PC-3 (cell line): ENCODE results near the gene NPSR1. TPM values are rescaled to one million over a fixed set of nuclear protein-coding genes. Genes with fewer than 3 reads are reported as not detected.
"Not testable (repeated sequence)": the region's sequence is repeated elsewhere in the genome, so short reads cannot be mapped to it uniquely, and the experiment has no call there.

ENCODE experiments used
- ATAC-seq: fragments of 200-7000 bp; cut with Tn5 transposase; 2 replicates; pipeline ENCODE4 v1.9.1; 2020; ENCODE audit warnings: mild to moderate bottlenecking, moderate library complexity
- BruUV-seq: library from RNA; stranded (reverse); fragments of 400-500 nt; replicated peaks from 2 replicates; lab custom pipeline; 2021; lab: Mats Ljungman, UMichigan
- CTCF ChIA-PET: fragments of 300-600 bp; sonication (Branson Sonifier 250); formaldehyde crosslinking; loops from one replicate; lab custom pipeline; 2022; ENCODE audit warnings: antibody characterized with exemption; lab: Charles Lee
- POLR2A ChIA-PET: fragments of 300-600 bp; sonication (Branson Sonifier 250); formaldehyde crosslinking; loops from one replicate; lab custom pipeline; 2022; ENCODE audit warnings: antibody characterized with exemption; ENCODE audit not compliant: unreplicated experiment; lab: Charles Lee
- DNase-seq: peaks from one replicate; pipeline ENCODE4 v3.0.0-alpha.2; 2015
- H2AFZ ChIP-seq: fragments of 300-600 bp; sonication (generic); 2 replicates; pipeline ENCODE4 v1.6.0; 2016; ENCODE audit warnings: antibody characterized with exemption, low read length
- H3F3A ChIP-seq: fragments of 300-600 bp; sonication (generic); one replicate; pipeline ENCODE4 v1.6.0; 2017; ENCODE audit warnings: antibody characterized with exemption, low read length, control low read depth, mild to moderate bottlenecking; ENCODE audit not compliant: unreplicated experiment
- H3K27ac ChIP-seq: fragments of 300-600 bp; sonication (generic); 2 replicates; pipeline ENCODE4 v1.5.1; 2016; ENCODE audit warnings: mild to moderate bottlenecking, low read length
- H3K27me3 ChIP-seq: fragments of 300-600 bp; sonication (generic); 2 replicates; pipeline ENCODE4 v1.6.1; 2016; ENCODE audit warnings: low read length, mixed read lengths
- H3K36me3 ChIP-seq: fragments of 300-600 bp; sonication (generic); 2 replicates; pipeline ENCODE4 v1.6.1; 2016; ENCODE audit warnings: low read depth, mixed run types, low read length, mixed read lengths
- H3K4me1 ChIP-seq: fragments of 300-600 bp; sonication (generic); 2 replicates; pipeline ENCODE4 v1.5.1; 2016; ENCODE audit warnings: low read length; ENCODE audit not compliant: insufficient read depth
- H3K4me2 ChIP-seq: fragments of 300-600 bp; sonication (generic); 2 replicates; pipeline ENCODE4 v1.6.0; 2016; ENCODE audit warnings: low read length
- H3K4me3 ChIP-seq: fragments of 300-600 bp; sonication (generic); 2 replicates; pipeline ENCODE4 v1.5.1; 2016; ENCODE audit warnings: mild to moderate bottlenecking, low read length, mixed read lengths
- H3K79me2 ChIP-seq: fragments of 300-600 bp; sonication (generic); 2 replicates; pipeline ENCODE4 v1.6.1; 2017; ENCODE audit warnings: low read length, mixed read lengths
- H3K9ac ChIP-seq: fragments of 300-600 bp; sonication (generic); 2 replicates; pipeline ENCODE4 v1.6.0; 2016; ENCODE audit warnings: mild to moderate bottlenecking, low read length
- H3K9me2 ChIP-seq: fragments of 300-600 bp; sonication (generic); replicated peaks from 2 replicates; pipeline ENCODE4 v1.6.1; 2016; ENCODE audit warnings: mixed run types, low read length, mixed read lengths
- H3K9me3 ChIP-seq: fragments of 300-600 bp; sonication (generic); 2 replicates; pipeline ENCODE4 v1.6.1; 2016; ENCODE audit warnings: low read length, mixed read lengths
- H4K20me1 ChIP-seq: fragments of 300-600 bp; sonication (generic); 2 replicates; pipeline ENCODE4 v1.6.1; 2016; ENCODE audit warnings: low read length, mixed read lengths
- EZH2 ChIP-seq: fragments of 300-600 bp; sonication (generic); IDR thresholded peaks from one replicate; pipeline ENCODE4 v1.6.1; 2017; ENCODE audit warnings: antibody characterized with exemption, mild to moderate bottlenecking, low read length; ENCODE audit not compliant: unreplicated experiment
- EZH2phosphoT487 ChIP-seq: fragments of 300-600 bp; sonication (generic); IDR thresholded peaks from 2 replicates; pipeline ENCODE4 v1.6.1; 2018; ENCODE audit warnings: mild to moderate bottlenecking, antibody characterized with exemption, low read length, borderline replicate concordance
- intact Hi-C: fragments of 100-400 bp; cut with micrococcal nuclease; formaldehyde crosslinking; loops from 2 replicates; pipeline ENCODE4 v1.9.0; 2023
- total RNA-seq: library from RNA; depleted of rRNA; stranded (reverse); fragments of >200 nt; gene quantifications from 2 replicates; pipeline ENCODE4 v1.2.3, GENCODE V29; 2014
- TF ChIP-seq, protein P1 (sequence below): fragments of 300-600 bp; sonication (generic); conservative IDR thresholded peaks from 2 replicates; pipeline ENCODE4 v1.5.1; 2017; ENCODE audit warnings: antibody characterized with exemption, low read depth, mild to moderate bottlenecking, low read length

The NPSR1 gene
- total RNA-seq, 1 experiment from 2014 or later, result not detected

DNA sequence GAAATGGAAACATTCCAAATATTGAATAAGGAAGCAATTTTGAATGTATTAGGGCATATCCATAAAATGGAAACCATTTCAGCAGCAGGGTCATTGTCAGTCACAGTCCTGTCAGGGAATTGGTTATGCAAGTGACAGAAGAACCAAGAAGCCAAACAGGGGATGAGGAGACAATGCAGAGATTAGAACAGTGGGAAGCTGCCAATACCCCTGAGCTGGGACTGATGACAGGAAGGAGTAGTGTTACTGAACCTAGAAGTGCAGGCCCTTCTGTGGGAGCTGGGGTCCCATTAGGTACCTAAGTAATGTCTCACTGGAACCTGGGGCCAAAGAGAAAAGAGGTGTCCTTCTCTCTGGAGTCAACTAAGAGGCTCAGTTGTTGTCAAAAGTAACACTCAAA is 37.6 kb upstream of the NPSR1 start:
- no peak overlapping the region for H3K9ac ChIP-seq
- no peak overlapping the region for H2AFZ ChIP-seq
- H3K9me3 ChIP-seq, result no peaks in the 10 kb centered on the region
- no peaks in the 10 kb centered on the region for H4K20me1 ChIP-seq
- ATAC-seq (no peak), DNase-seq (no peak)
- TF ChIP-seq EZH2phosphoT487 (no peak), EZH2 (no peak)
- TF ChIP-seq, protein P1, sequence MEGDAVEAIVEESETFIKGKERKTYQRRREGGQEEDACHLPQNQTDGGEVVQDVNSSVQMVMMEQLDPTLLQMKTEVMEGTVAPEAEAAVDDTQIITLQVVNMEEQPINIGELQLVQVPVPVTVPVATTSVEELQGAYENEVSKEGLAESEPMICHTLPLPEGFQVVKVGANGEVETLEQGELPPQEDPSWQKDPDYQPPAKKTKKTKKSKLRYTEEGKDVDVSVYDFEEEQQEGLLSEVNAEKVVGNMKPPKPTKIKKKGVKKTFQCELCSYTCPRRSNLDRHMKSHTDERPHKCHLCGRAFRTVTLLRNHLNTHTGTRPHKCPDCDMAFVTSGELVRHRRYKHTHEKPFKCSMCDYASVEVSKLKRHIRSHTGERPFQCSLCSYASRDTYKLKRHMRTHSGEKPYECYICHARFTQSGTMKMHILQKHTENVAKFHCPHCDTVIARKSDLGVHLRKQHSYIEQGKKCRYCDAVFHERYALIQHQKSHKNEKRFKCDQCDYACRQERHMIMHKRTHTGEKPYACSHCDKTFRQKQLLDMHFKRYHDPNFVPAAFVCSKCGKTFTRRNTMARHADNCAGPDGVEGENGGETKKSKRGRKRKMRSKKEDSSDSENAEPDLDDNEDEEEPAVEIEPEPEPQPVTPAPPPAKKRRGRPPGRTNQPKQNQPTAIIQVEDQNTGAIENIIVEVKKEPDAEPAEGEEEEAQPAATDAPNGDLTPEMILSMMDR, result no peak
- H3K27me3 ChIP-seq, result no peaks in the 10 kb centered on the region
- CTCF ChIA-PET, result no interaction called here
- H3K9me2 ChIP-seq, result no peaks in the 10 kb centered on the region
- no TSS peak for BruUV-seq
- POLR2A ChIA-PET, result no interaction called here
- no peaks in the 10 kb centered on the region for H3K79me2 ChIP-seq
- intact Hi-C loops, result no loop called here
- no peaks in the 10 kb centered on the region for H3F3A ChIP-seq
- H3K4me3 ChIP-seq, result no peak overlapping the region
- no peaks in the 10 kb centered on the region for H3K36me3 ChIP-seq
- H3K4me1 ChIP-seq, result no peaks in the 10 kb centered on the region
- no peak overlapping the region for H3K27ac ChIP-seq
- H3K4me2 ChIP-seq, result no peak overlapping the region

DNA sequence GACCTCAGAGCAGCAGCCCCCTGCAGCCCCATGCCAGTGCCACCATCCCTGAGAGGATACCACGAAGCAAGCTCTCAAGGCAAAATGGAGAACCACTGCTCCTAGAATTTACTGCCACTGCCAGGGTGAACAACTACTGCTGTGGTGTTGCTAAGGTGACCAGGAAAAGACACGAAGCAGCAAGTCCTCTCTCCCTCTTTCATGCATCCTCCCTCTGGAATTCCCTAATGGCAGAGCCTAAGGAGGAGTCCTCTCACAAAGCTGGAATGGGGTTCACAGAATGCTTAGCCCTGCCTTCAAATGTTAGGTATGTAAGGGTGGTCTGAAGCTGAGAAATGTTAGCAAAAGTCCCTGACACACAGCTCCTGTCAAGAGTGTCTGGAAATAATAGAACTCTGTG is 35.8 kb upstream of the NPSR1 start:
- H3K79me2 ChIP-seq, result no peaks in the 10 kb centered on the region
- H3K4me1 ChIP-seq, result no peaks in the 10 kb centered on the region
- no peaks in the 10 kb centered on the region for H3K27me3 ChIP-seq
- H3K27ac ChIP-seq, result no peak overlapping the region
- no peak overlapping the region for H3K4me2 ChIP-seq
- ChIA-PET POLR2A (no interaction called here), CTCF (no interaction called here)
- TF ChIP-seq EZH2phosphoT487, result no peak
- TF ChIP-seq, protein P1, result no peak
- no peak for TF ChIP-seq EZH2
- H2AFZ ChIP-seq, result no peak overlapping the region
- no peaks in the 10 kb centered on the region for H3K9me3 ChIP-seq
- ATAC-seq, result no peak
- no peaks in the 10 kb centered on the region for H4K20me1 ChIP-seq
- no peaks in the 10 kb centered on the region for H3K9me2 ChIP-seq
- intact Hi-C loops, result no loop called here
- H3K9ac ChIP-seq, result no peak overlapping the region
- H3F3A ChIP-seq, result no peaks in the 10 kb centered on the region
- no peak for DNase-seq
- no TSS peak for BruUV-seq
- no peak overlapping the region for H3K4me3 ChIP-seq
- H3K36me3 ChIP-seq, result no peaks in the 10 kb centered on the region

DNA sequence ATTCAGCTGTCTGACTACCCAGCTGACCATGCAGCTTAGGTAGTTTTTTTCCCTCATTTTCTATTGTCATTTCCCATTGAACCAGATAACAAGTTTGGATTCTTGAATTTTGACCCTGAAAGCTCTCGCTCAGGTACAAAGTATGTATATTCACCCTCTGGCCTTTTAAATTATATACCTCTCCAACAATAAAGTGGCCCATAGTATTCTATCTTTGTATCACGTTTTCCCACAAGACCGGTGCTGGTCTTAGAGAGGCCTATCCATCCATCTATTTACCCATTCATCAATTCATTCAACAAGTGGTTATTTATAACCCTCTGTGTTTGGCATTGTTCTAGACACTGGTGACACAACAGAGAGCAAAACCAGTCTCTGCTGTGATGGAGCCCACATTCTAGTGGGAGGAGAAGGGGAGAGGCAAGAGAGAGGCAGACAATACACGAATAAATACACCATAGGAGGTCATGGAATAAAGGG is 35.2 kb upstream of the NPSR1 start:
- Histone ChIP-seq H3K27ac (no peak overlapping the region), H3K4me2 (no peak overlapping the region), H3F3A (no peaks in the 10 kb centered on the region), H3K36me3 (no peaks in the 10 kb centered on the region), H3K4me1 (no peaks in the 10 kb centered on the region), H3K79me2 (no peaks in the 10 kb centered on the region), H3K9me3 (no peaks in the 10 kb centered on the region), H3K27me3 (no peaks in the 10 kb centered on the region), H3K9me2 (no peaks in the 10 kb centered on the region), H3K9ac (no peak overlapping the region), H3K4me3 (no peak overlapping the region), H4K20me1 (no peaks in the 10 kb centered on the region), H2AFZ (no peak overlapping the region)
- DNase-seq (no peak), ATAC-seq (no peak)
- ChIA-PET POLR2A (no interaction called here), CTCF (no interaction called here)
- intact Hi-C loops, result no loop called here
- BruUV-seq, result no TSS peak
- TF ChIP-seq EZH2, result no peak
- no peak for TF ChIP-seq EZH2phosphoT487
- TF ChIP-seq, protein P1, result no peak

DNA sequence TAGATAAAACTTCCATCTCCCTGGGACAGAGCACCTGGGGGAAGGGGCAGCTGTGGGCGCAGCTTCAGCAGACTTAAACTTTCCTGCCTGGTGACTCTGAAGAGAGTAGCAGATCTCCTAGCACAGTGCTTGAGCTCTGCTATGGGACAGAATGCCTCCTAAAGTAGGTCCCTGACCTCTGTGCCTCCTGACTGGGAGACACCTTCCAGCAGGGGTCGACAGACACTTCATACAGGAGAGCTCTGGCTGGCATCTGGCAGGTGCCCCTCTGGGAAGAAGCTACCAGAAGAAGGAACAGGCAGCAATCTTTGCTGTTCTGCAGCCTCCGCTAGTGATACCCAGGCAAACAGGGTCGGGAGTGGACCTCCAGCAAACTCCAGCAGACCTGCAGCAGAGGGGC is 29.4 kb upstream of the NPSR1 start:
- POLR2A ChIA-PET, result not testable (repeated sequence)

More for the DNA sequence above, 29.4 kb upstream of the NPSR1 start:
- H3K4me2 ChIP-seq, H4K20me1 ChIP-seq, H3K36me3 ChIP-seq, H3K4me1 ChIP-seq, H2AFZ ChIP-seq, H3K9ac ChIP-seq, H3K4me3 ChIP-seq, H3F3A ChIP-seq, ATAC-seq, H3K9me2 ChIP-seq, BruUV-seq, DNase-seq, CTCF ChIA-PET, H3K27me3 ChIP-seq, intact Hi-C loops, H3K27ac ChIP-seq, H3K79me2 ChIP-seq, H3K9me3 ChIP-seq: not testable (repeated sequence)
